WERI-Rb-1 (cell line): ENCODE data around the gene KSR1.

Experiments used
- DNase-seq: peaks from one replicate; pipeline ENCODE4 v3.0.0-alpha.2; 2020
- H3K27ac ChIP-seq: fragments of 250-450 bp; sonication (Bioruptor Pico); 2 replicates; pipeline ENCODE4 v1.5.1; 2020; ENCODE audit warnings: mild to moderate bottlenecking, moderate library complexity
- H3K27me3 ChIP-seq: fragments of 250-450 bp; sonication (Bioruptor Pico); 2 replicates; pipeline ENCODE4 v1.5.1; 2021; ENCODE audit warnings: mild to moderate bottlenecking, low read depth, moderate library complexity; ENCODE audit not compliant: insufficient read depth, severe bottlenecking
- H3K36me3 ChIP-seq: fragments of 250-450 bp; sonication (Bioruptor Pico); 2 replicates; pipeline ENCODE4 v1.5.1; 2020; ENCODE audit warnings: mild to moderate bottlenecking, moderate library complexity
- H3K4me3 ChIP-seq: 2 replicates; pipeline ENCODE4 v1.5.1; 2011; ENCODE audit warnings: low read depth, mild to moderate bottlenecking, control low read depth, low read length
- H3K9me3 ChIP-seq: fragments of 250-450 bp; sonication (Bioruptor Pico); 2 replicates; pipeline ENCODE4 v1.5.1; 2021; ENCODE audit warnings: mild to moderate bottlenecking, moderate library complexity; ENCODE audit not compliant: severe bottlenecking
- CTCF ChIP-seq: IDR thresholded peaks from 2 replicates; pipeline ENCODE4 v1.5.1; 2011; ENCODE audit warnings: low read depth, mild to moderate bottlenecking, control low read depth, inconsistent platforms, low read length

KSR1 gene

GRCh38 chr17:27504188-27504995, 48.1 kb downstream of the KSR1 start:
- H3K27me3 ChIP-seq = no peaks in the 10 kb centered on the region
- DNase-seq = peak; percentile 84
- no peak for TF ChIP-seq CTCF

GRCh38 chr17:27506348-27507218, 50.3 kb downstream of the KSR1 start:
- TF ChIP-seq CTCF = no peak
- Histone ChIP-seq H3K27me3 (no peaks in the 10 kb centered on the region), H3K36me3 (no peaks in the 10 kb centered on the region; the same call in none of the 2 replicates), H3K27ac (no peak overlapping the region), H3K9me3 (peaks cover 5% of the 10 kb centered on the region), H3K4me3 (no peak overlapping the region)
- no peak for DNase-seq

More at GRCh38 chr17:27504188-27504995, 48.1 kb downstream of the KSR1 start:
- Histone ChIP-seq H3K27ac (peak overlapping the region; percentile 61), H3K36me3 (peaks cover 8% of the 10 kb centered on the region), H3K4me3 (no peak overlapping the region), H3K9me3 (peaks cover 9% of the 10 kb centered on the region)

- TF ChIP-seq CTCF = no peak
- Histone ChIP-seq H3K27ac (no peak overlapping the region), H3K4me3 (no peak overlapping the region), H3K9me3 (peaks cover 3% of the 10 kb centered on the region), H3K36me3 (no peaks in the 10 kb centered on the region), H3K27me3 (no peaks in the 10 kb centered on the region)
- no peak for DNase-seq
Observed at GRCh38 chr17:27511168-27511883, 55.1 kb downstream of the KSR1 start.

- no peak for TF ChIP-seq CTCF
- no peak for DNase-seq
- Histone ChIP-seq H3K36me3 (no peaks in the 10 kb centered on the region), H3K4me3 (no peak overlapping the region), H3K27me3 (no peaks in the 10 kb centered on the region), H3K27ac (no peak overlapping the region), H3K9me3 (peaks cover 3% of the 10 kb centered on the region)
Observed at GRCh38 chr17:27512031-27512430, 55.8 kb downstream of the KSR1 start.

- Histone ChIP-seq H3K4me3 (no peak overlapping the region), H3K27ac (no peak overlapping the region; the same call in 1 of the 2 replicates), H3K9me3 (peaks cover 3% of the 10 kb centered on the region), H3K36me3 (no peaks in the 10 kb centered on the region), H3K27me3 (no peaks in the 10 kb centered on the region)
- no peak for TF ChIP-seq CTCF
- DNase-seq = no peak
Observed at GRCh38 chr17:27512511-27513346, 56.5 kb downstream of the KSR1 start.
